ENCODE data around the gene ADAMTS12.
"Not testable (repeated sequence)": the region's sequence is repeated elsewhere in the genome, so short reads cannot be mapped to it uniquely, and the experiment has no call there.

Gene ADAMTS12

GRCh38 chr5:33582417-33582816, 309.4 kb downstream of the ADAMTS12 start:
- DNase-seq = no peak

GRCh38 chr5:33579789-33580188, 312.0 kb downstream of the ADAMTS12 start:
- no peak for DNase-seq

GRCh38 chr5:33579152-33579551, 312.6 kb downstream of the ADAMTS12 start:
- no peak for DNase-seq

GRCh38 chr5:33576726-33577590, 314.8 kb downstream of the ADAMTS12 start:
- DNase-seq = no peak

GRCh38 chr5:33565324-33565723, 326.5 kb downstream of the ADAMTS12 start:
- DNase-seq = no peak

- DNase-seq = no peak
These were observed 327.5 kb downstream of the ADAMTS12 start for GRCh38 chr5:33563983-33564908.

- DNase-seq = no peak
These were observed 328.3 kb downstream of the ADAMTS12 start for GRCh38 chr5:33563530-33563929.

GRCh38 chr5:33558489-33558888, 333.3 kb downstream of the ADAMTS12 start:
- no peak for DNase-seq

GRCh38 chr5:33557605-33558004, 334.2 kb downstream of the ADAMTS12 start:
- no peak for DNase-seq

- peak; percentile 17 for DNase-seq
These were observed 335.2 kb downstream of the ADAMTS12 start for GRCh38 chr5:33556330-33557328.

- DNase-seq = no peak
These were observed 341.7 kb downstream of the ADAMTS12 start for GRCh38 chr5:33549982-33550567.

- not testable (repeated sequence) for DNase-seq
These were observed 352.0 kb downstream of the ADAMTS12 start for GRCh38 chr5:33539790-33540189.

- DNase-seq = no peak
These were observed 352.6 kb downstream of the ADAMTS12 start for GRCh38 chr5:33539212-33539611.

- DNase-seq = no peak
These were observed 353.6 kb downstream of the ADAMTS12 start for GRCh38 chr5:33538201-33538600.

- no peak for DNase-seq
These were observed 354.6 kb downstream of the ADAMTS12 start for GRCh38 chr5:33537240-33537639.

- DNase-seq = no peak
These were observed 355.0 kb downstream of the ADAMTS12 start for GRCh38 chr5:33536802-33537201.

- no peak for DNase-seq
These were observed 360.0 kb downstream of the ADAMTS12 start for GRCh38 chr5:33531824-33532223.

GRCh38 chr5:33531037-33531298, 360.8 kb downstream of the ADAMTS12 start:
- no peak for DNase-seq

- no peak for DNase-seq
These were observed 361.4 kb downstream of the ADAMTS12 start for GRCh38 chr5:33530183-33531036.

- DNase-seq = no peak
These were observed 364.1 kb downstream of the ADAMTS12 start for GRCh38 chr5:33527696-33528095.

- no peak for DNase-seq
These were observed 365.0 kb downstream of the ADAMTS12 start for GRCh38 chr5:33526755-33527154.

Measured in right kidney (tissue), 1 donor.